DMS114 treated with DMSO at 0.1 percent for 48 hours (cell line): Measurements from ENCODE around the gene TSPAN5.

ENCODE experiments used
- DNase-seq: peaks from one replicate; lab custom pipeline; 2025; ENCODE audit not compliant: unreplicated experiment; lab: John Stamatoyannopoulos, UW

TSPAN5 gene

GRCh38 chr4:98646422-98646821 is 12.0 kb downstream of the TSPAN5 start:
- no peak for DNase-seq

GRCh38 chr4:98645527-98645926 is 12.9 kb downstream of the TSPAN5 start:
- no peak for DNase-seq

- DNase-seq = no peak
These were observed 14.7 kb downstream of the TSPAN5 start for GRCh38 chr4:98643755-98644154.

- no peak for DNase-seq
These were observed 15.4 kb downstream of the TSPAN5 start for GRCh38 chr4:98642991-98643426.

- no peak for DNase-seq
These were observed 16.3 kb downstream of the TSPAN5 start for GRCh38 chr4:98641906-98642668.

GRCh38 chr4:98641376-98641775 is 17.0 kb downstream of the TSPAN5 start:
- DNase-seq = no peak

- DNase-seq = no peak
These were observed 18.9 kb downstream of the TSPAN5 start for GRCh38 chr4:98639523-98639922.

GRCh38 chr4:98639108-98639507 is 19.3 kb downstream of the TSPAN5 start:
- no peak for DNase-seq

GRCh38 chr4:98638661-98639060 is 19.8 kb downstream of the TSPAN5 start:
- no peak for DNase-seq

GRCh38 chr4:98634061-98634460 is 24.4 kb downstream of the TSPAN5 start:
- DNase-seq = no peak

- DNase-seq = no peak
These were observed 25.3 kb downstream of the TSPAN5 start for GRCh38 chr4:98633159-98633558.

GRCh38 chr4:98632258-98632657 is 26.2 kb downstream of the TSPAN5 start:
- no peak for DNase-seq

- DNase-seq = no peak
These were observed 26.9 kb downstream of the TSPAN5 start for GRCh38 chr4:98631506-98631905.

GRCh38 chr4:98630737-98631454 is 27.5 kb downstream of the TSPAN5 start:
- no peak for DNase-seq

- DNase-seq = no peak
These were observed 30.7 kb downstream of the TSPAN5 start for GRCh38 chr4:98627531-98628257.

- no peak for DNase-seq
These were observed 32.1 kb downstream of the TSPAN5 start for GRCh38 chr4:98626350-98626749.

- DNase-seq = no peak
These were observed 32.5 kb downstream of the TSPAN5 start for GRCh38 chr4:98625920-98626319.

- no peak for DNase-seq
These were observed 33.0 kb downstream of the TSPAN5 start for GRCh38 chr4:98625399-98625798.

GRCh38 chr4:98624642-98625041 is 33.8 kb downstream of the TSPAN5 start:
- no peak for DNase-seq

GRCh38 chr4:98624144-98624543 is 34.3 kb downstream of the TSPAN5 start:
- DNase-seq = no peak

GRCh38 chr4:98623126-98623802 is 35.1 kb downstream of the TSPAN5 start:
- DNase-seq = no peak
